Epithelial cell of proximal tubule (primary cell): ENCODE data around the gene FARP1. TPM values are rescaled to one million over a fixed set of nuclear protein-coding genes. Genes with fewer than 3 reads are reported as not detected.

Experiments used
- DNase-seq: peaks from one replicate; pipeline ENCODE4 v3.0.0-alpha.2; 2011; ENCODE audit warnings: low read depth
- H3K4me3 ChIP-seq: 2 replicates; pipeline ENCODE4 v1.5.1; 2011; ENCODE audit warnings: low read depth, mild to moderate bottlenecking, low read length
- total RNA-seq: library from RNA; depleted of rRNA; stranded (reverse); fragments of >200 nt; gene quantifications from 2 replicates; pipeline ENCODE4 v1.2.3, GENCODE V29; 2015
- TF ChIP-seq, protein P1 (sequence below): conservative IDR thresholded peaks from 2 replicates; pipeline ENCODE4 v1.5.1; 2012; ENCODE audit warnings: low read depth, mild to moderate bottlenecking, low read length

The FARP1 gene
- total RNA-seq, 1 donor from 2014 or later, result 97.0 TPM

DNA sequence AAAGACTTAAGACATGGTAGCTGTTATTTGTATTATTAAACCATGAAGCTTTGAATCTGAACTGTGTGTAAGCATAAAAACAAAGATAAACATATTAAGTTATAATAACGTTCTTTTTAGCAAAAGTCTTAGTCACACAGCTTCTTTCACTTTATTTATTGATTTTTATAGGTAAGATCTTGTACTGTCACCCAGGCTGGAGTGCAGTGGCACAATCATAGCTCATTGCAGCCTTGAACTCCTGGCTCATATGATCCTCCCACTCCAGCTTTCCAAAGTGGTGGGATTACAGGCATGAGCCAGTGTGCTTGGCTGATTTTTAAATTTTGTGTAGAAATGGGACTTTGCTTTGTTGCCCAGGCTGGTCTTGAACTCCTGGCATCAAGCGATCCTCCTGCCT, 13.4 kb downstream of the FARP1 start:
- DNase-seq, result no peak
- TF ChIP-seq, protein P1, sequence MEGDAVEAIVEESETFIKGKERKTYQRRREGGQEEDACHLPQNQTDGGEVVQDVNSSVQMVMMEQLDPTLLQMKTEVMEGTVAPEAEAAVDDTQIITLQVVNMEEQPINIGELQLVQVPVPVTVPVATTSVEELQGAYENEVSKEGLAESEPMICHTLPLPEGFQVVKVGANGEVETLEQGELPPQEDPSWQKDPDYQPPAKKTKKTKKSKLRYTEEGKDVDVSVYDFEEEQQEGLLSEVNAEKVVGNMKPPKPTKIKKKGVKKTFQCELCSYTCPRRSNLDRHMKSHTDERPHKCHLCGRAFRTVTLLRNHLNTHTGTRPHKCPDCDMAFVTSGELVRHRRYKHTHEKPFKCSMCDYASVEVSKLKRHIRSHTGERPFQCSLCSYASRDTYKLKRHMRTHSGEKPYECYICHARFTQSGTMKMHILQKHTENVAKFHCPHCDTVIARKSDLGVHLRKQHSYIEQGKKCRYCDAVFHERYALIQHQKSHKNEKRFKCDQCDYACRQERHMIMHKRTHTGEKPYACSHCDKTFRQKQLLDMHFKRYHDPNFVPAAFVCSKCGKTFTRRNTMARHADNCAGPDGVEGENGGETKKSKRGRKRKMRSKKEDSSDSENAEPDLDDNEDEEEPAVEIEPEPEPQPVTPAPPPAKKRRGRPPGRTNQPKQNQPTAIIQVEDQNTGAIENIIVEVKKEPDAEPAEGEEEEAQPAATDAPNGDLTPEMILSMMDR, result no peak
- no peak overlapping the region for H3K4me3 ChIP-seq

DNA sequence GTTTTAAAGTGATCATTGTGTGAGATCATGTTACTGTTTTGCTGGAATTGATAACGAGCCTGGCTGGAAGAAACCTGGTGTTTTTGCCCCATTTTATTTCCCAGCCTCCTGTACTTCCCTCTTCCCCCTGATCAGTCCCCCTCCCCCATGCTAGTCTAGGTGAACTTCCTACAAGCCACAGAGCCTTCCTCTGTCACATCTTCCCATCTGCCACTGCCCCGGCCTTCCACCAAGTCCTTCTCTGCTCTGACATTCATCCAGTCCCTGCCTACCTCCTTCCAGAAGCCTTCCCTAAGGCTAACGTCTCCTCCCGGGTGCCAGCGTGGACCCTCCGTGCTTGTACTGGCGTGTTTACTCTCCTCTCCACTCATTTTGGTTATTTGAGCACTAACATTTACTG, 14.3 kb downstream of the FARP1 start:
- TF ChIP-seq, protein P1, result no peak

DNA sequence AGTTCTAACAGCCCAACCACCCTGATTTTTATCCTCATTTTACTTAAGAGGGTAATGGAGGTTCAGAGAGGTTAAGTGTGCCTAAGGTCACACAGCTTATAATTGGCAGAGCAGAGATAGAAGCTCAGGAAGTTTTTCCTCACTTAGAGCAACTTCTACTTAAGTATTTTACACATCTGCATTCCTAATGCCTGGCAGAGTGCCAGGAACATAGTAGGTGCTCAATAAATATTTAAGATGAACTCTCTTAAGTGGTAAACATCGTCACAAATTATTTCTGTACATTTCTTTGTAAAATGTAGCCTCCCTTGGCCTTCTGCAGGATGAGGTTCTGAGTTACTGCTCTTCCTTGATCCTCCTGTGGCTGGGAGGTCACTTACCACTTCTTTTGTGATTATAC, 14.7 kb downstream of the FARP1 start:
- TF ChIP-seq, protein P1, result no peak
- no peak overlapping the region for H3K4me3 ChIP-seq
- DNase-seq, result no peak

More for the DNA sequence above, 14.3 kb downstream of the FARP1 start:
- no peak for DNase-seq
- no peak overlapping the region for H3K4me3 ChIP-seq

DNA sequence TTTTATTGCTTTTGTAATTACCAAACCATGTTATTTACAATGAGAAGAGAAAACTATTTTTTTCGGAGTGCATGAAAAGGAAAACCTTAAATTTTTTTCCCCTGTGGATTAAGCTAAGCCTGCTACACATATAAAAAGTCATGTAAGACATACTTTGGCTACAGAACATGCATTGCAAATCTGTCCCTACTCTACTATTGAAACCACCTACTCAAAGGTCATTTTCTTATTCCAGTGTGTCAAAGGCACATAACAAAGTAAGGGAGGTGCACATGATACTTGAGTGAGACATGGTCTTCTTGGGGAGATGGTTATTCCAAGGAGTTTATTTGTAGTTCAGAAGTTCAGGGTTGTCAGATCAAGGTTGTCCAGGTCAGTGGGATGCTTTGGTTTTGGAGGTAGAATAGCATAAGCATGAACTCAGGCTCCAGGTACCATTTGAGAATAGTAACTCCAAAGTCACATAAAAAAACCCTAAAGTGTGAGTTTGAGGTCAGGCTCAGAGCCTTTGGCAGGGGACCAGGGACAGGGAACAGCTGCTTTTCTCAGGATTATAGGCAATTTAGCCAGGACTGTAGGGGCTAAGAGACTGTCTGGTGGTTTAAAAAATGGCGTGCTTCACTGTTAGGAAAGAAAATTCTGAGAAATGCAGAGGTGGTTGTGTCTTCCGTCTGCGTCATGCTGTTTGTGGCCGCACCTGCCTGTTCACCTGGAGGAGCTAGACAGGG, 15.4 kb downstream of the FARP1 start:
- no peak for DNase-seq
- TF ChIP-seq, protein P1, result no peak
- H3K4me3 ChIP-seq, result no peak overlapping the region

DNA sequence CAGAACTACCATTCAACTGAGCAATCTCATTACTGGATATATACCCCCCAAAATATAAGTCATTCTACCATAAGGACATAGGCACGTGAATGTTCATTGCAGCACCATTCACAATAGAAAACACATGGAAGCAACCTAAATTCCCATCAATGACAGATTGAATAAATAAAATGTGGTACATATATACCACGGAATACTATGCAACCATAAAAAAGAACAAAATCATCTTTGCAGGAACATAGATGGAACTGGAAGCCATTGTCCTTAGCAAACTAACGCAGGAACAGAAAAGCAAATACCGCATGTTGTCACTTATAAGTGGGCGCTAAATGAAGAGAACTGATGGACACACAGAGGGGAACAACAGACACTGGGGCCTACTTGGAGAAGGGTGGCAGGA, 20.0 kb downstream of the FARP1 start:
- TF ChIP-seq, protein P1, result no peak
- no peak overlapping the region for H3K4me3 ChIP-seq
- no peak for DNase-seq

DNA sequence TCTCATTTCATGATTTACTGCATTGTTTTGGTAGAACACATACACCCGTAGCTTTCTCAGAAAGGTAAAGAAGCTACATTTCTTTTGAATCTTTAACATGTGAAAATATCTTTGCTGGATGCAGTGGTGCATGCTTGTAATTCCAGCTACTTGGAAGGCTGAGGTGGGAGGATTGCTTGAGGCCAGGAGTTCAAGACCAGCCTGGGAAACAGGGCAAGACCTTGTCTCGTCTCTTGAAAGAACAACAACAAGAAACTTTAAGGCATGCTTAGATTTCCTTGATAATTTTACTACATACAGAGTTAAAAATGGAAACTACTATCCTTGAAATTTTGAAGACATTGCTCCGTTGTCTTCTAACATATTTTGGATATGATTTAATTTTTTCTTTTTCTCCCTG, 26.4 kb downstream of the FARP1 start:
- TF ChIP-seq, protein P1, result no peak
- no peak for DNase-seq
- no peak overlapping the region for H3K4me3 ChIP-seq
